Neural progenitor cell (in vitro differentiated cells): ENCODE results near the gene SLC27A1.

Experiments
- EZH2 ChIP-seq: fragments of 200-600 bp; sonication (generic); IDR thresholded peaks from 2 replicates; pipeline ENCODE4 v1.6.1; 2017; ENCODE audit warnings: antibody characterized with exemption, mild to moderate bottlenecking, moderate library complexity
- EZH2phosphoT487 ChIP-seq: fragments of 200-600 bp; sonication (generic); IDR thresholded peaks from 2 replicates; pipeline ENCODE4 v1.6.1; 2017; ENCODE audit warnings: antibody characterized with exemption
- TF ChIP-seq, protein P1 (sequence below): fragments of 200-600 bp; sonication (generic); IDR thresholded peaks from 2 replicates; pipeline ENCODE4 v1.5.1; 2017; ENCODE audit warnings: antibody characterized with exemption, mild to moderate bottlenecking

DNA sequence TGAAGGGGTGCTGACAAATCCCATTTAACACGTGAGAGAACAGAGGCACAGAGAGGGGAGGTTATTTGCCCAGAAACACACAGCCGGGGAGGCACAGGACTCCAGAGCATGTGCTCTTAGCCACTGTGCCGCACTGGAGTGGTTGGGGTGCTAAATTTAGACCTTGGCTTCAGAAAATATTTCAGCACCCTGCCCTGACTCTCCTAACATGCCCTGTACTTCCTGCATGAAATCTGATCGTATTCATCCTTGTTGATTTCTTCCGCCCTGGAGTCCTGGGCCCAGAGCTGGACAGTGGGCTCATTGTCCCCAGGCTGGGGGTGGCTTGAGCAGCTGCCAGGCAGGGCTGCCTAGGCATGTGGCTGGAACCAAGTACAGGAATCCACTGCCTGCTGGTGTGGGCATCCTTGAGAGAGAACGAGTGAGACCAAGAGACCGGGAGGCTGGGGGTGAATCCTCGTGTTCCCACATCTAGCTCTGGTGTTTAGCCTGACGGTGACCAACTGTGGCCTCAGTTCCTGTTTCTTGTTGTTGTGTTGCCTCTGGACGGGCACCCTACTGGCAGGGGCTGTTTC is 5.3 kb downstream of the SLC27A1 start:
- TF ChIP-seq, protein P1, sequence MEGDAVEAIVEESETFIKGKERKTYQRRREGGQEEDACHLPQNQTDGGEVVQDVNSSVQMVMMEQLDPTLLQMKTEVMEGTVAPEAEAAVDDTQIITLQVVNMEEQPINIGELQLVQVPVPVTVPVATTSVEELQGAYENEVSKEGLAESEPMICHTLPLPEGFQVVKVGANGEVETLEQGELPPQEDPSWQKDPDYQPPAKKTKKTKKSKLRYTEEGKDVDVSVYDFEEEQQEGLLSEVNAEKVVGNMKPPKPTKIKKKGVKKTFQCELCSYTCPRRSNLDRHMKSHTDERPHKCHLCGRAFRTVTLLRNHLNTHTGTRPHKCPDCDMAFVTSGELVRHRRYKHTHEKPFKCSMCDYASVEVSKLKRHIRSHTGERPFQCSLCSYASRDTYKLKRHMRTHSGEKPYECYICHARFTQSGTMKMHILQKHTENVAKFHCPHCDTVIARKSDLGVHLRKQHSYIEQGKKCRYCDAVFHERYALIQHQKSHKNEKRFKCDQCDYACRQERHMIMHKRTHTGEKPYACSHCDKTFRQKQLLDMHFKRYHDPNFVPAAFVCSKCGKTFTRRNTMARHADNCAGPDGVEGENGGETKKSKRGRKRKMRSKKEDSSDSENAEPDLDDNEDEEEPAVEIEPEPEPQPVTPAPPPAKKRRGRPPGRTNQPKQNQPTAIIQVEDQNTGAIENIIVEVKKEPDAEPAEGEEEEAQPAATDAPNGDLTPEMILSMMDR, result no peak
- TF ChIP-seq EZH2phosphoT487 (no peak), EZH2 (no peak)
